ENCODE data around the gene MBP.
A peak's percentile ranks its signal among the peaks of the same experiment; 100 is the strongest.

MBP gene

DNA sequence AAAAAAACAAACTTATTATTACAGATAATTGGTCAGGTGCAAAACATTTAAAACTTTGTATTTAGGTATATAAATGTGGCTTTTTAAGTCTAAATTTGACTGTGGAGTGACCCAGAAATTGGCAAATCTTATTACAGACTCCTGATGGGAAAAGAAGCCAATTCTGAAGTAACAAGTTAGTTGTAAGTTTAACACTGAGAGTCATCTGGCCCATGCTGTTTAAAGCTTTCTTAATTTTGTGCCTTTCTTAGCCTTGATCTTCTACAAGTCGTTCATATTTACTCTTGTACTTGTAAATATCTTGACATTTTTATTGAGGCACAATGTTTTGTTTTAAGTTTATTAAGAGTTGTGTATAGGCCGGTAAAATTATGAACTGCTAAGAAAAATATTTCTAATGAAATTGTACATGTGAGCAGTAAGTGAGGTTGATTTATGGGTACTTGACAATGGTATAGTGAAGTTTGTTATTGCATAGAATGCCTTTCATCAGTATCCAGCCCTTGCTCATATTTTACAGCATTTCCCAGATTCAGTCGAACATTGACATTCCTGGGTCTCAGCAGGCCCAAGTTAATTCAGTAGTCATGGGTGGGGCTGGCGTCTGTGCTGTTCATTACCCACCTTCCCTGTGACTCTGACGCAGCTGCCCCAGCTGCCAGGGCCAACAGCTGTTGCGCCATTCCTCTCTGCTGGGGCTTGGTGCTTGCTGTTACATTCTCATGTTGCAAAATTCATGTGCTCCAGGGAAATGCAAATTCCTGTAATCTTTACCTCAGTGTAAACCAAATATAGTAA, 188.8 kb downstream of the MBP start:
- DNase-seq (ENCODE audit: low read depth in 1 of 2, low spot score in 1 of 2): peak; percentile 28 to 57
- Histone ChIP-seq H3K4me3 (replicated peaks; ENCODE audit: insufficient read depth, low read length) (no peak overlapping the region), H3K27me3 (ENCODE audit: insufficient read depth, poor library complexity, severe bottlenecking) (no peaks in the 10 kb centered on the region), H3K27ac (replicated peaks) (no peak overlapping the region)
- TF ChIP-seq, protein P1, sequence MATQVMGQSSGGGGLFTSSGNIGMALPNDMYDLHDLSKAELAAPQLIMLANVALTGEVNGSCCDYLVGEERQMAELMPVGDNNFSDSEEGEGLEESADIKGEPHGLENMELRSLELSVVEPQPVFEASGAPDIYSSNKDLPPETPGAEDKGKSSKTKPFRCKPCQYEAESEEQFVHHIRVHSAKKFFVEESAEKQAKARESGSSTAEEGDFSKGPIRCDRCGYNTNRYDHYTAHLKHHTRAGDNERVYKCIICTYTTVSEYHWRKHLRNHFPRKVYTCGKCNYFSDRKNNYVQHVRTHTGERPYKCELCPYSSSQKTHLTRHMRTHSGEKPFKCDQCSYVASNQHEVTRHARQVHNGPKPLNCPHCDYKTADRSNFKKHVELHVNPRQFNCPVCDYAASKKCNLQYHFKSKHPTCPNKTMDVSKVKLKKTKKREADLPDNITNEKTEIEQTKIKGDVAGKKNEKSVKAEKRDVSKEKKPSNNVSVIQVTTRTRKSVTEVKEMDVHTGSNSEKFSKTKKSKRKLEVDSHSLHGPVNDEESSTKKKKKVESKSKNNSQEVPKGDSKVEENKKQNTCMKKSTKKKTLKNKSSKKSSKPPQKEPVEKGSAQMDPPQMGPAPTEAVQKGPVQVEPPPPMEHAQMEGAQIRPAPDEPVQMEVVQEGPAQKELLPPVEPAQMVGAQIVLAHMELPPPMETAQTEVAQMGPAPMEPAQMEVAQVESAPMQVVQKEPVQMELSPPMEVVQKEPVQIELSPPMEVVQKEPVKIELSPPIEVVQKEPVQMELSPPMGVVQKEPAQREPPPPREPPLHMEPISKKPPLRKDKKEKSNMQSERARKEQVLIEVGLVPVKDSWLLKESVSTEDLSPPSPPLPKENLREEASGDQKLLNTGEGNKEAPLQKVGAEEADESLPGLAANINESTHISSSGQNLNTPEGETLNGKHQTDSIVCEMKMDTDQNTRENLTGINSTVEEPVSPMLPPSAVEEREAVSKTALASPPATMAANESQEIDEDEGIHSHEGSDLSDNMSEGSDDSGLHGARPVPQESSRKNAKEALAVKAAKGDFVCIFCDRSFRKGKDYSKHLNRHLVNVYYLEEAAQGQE (IDR thresholded peaks at IDR 0.05; ENCODE audit: insufficient replicate concordance, low read depth): no peak
- TF ChIP-seq POLR2AphosphoS5 (IDR thresholded peaks at IDR 0.05; ENCODE audit: low read depth): peak; percentile 41; the same call in 1 of the 2 replicates

DNA sequence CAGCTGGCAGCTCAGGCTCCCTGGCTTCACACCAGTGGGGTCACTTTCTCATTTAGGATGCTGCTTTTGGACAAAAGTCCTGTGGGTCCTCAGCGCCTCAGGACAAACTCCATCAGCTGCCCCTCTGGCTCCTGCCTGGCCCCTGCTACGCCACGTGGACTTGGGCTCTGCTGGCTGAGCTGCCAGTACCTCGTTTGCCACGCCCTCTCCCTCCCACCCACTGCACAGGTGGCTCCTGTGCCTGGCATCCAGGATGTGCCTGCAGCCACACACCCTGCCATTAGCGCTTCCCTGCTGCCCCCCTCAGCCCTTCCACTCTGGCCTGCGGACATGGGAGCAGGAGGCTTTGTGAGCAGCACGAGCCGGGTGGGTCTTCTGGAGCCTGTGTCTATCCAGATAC, 191.3 kb downstream of the MBP start:
- TF ChIP-seq SPI1 (IDR thresholded peaks at IDR 0.05; ENCODE audit: borderline replicate concordance, low read depth) (no peak), POLR2AphosphoS5 (IDR thresholded peaks at IDR 0.05; ENCODE audit: low read depth) (no peak), GABPA (IDR thresholded peaks at IDR 0.05; ENCODE audit: low read depth) (no peak)
- TF ChIP-seq, protein P1 (IDR thresholded peaks at IDR 0.05; ENCODE audit: insufficient replicate concordance, low read depth): no peak
- TF ChIP-seq, protein P2, sequence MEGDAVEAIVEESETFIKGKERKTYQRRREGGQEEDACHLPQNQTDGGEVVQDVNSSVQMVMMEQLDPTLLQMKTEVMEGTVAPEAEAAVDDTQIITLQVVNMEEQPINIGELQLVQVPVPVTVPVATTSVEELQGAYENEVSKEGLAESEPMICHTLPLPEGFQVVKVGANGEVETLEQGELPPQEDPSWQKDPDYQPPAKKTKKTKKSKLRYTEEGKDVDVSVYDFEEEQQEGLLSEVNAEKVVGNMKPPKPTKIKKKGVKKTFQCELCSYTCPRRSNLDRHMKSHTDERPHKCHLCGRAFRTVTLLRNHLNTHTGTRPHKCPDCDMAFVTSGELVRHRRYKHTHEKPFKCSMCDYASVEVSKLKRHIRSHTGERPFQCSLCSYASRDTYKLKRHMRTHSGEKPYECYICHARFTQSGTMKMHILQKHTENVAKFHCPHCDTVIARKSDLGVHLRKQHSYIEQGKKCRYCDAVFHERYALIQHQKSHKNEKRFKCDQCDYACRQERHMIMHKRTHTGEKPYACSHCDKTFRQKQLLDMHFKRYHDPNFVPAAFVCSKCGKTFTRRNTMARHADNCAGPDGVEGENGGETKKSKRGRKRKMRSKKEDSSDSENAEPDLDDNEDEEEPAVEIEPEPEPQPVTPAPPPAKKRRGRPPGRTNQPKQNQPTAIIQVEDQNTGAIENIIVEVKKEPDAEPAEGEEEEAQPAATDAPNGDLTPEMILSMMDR (IDR thresholded peaks at IDR 0.05; ENCODE audit: insufficient read depth, low read length): no peak
- Histone ChIP-seq H3K27me3 (ENCODE audit: insufficient read depth, poor library complexity, severe bottlenecking) (no peaks in the 10 kb centered on the region), H3K27ac (replicated peaks) (no peak overlapping the region), H3K4me3 (replicated peaks; ENCODE audit: insufficient read depth, low read length) (no peak overlapping the region)
- no peak for DNase-seq (ENCODE audit: low read depth in 1 of 2, low spot score in 1 of 2)

DNA sequence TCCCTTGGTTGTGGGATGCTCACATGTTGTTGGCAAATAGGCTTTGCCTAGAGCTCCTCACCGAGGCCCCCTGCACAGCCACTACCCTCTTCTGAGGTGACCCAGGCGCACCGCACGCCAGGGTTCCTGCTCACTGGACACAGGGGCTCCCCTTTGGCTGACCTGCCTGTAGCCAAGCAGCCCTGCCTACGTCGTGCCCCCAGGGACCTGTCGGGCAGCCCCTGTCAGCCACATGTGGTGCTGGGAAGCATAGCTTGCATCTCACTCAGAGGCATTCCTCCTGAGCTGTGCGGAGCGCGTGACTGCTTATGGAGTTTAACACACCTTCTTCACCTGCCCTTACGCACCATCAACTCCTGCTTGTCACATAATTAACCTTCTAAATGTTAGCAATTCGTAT, 194.0 kb downstream of the MBP start:
- no peak for DNase-seq (ENCODE audit: low read depth in 1 of 2, low spot score in 1 of 2)
- TF ChIP-seq, protein P1 (IDR thresholded peaks at IDR 0.05; ENCODE audit: insufficient replicate concordance, low read depth): no peak
- TF ChIP-seq POLR2AphosphoS5 (IDR thresholded peaks at IDR 0.05; ENCODE audit: low read depth) (no peak), GABPA (IDR thresholded peaks at IDR 0.05; ENCODE audit: low read depth) (no peak), SPI1 (IDR thresholded peaks at IDR 0.05; ENCODE audit: borderline replicate concordance, low read depth) (no peak)
- TF ChIP-seq, protein P2 (IDR thresholded peaks at IDR 0.05; ENCODE audit: insufficient read depth, low read length): no peak
- H3K27ac ChIP-seq (replicated peaks): no peak overlapping the region

More for the DNA sequence above, 194.0 kb downstream of the MBP start:
- Histone ChIP-seq H3K4me3 (replicated peaks; ENCODE audit: insufficient read depth, low read length) (no peak overlapping the region), H3K27me3 (ENCODE audit: insufficient read depth, poor library complexity, severe bottlenecking) (no peaks in the 10 kb centered on the region)

Data from HL-60 (cell line).